NB4 (cell line): ENCODE measurements around the gene TRDMT1.

ENCODE experiments used
- CTCF ChIP-seq: IDR thresholded peaks from one replicate; pipeline ENCODE4 v1.5.1; 2012; ENCODE audit warnings: low read depth, low read length
- MAX ChIP-seq: IDR thresholded peaks from 2 replicates; pipeline ENCODE4 v1.6.1; 2011; ENCODE audit warnings: low read depth, low read length
- MYC ChIP-seq: IDR thresholded peaks from 2 replicates; pipeline ENCODE4 v1.6.1; 2011; ENCODE audit warnings: low read depth, low read length
- POLR2A ChIP-seq: IDR thresholded peaks from 2 replicates; pipeline ENCODE4 v1.6.1; 2011; ENCODE audit warnings: mild to moderate bottlenecking; ENCODE audit not compliant: insufficient read length; ENCODE audit errors: extremely low read depth

GRCh38 chr10:17208476-17208875, 7.0 kb upstream of the TRDMT1 start:
- TF ChIP-seq CTCF (no peak), MAX (no peak), POLR2A (no peak), MYC (no peak)
